Neuron (in vitro differentiated cells): Measurements from ENCODE around the gene RAPGEF2.

Experiments used
- H2AFZ ChIP-seq: one replicate; pipeline ENCODE4 v1.6.1; 2013; ENCODE audit warnings: low read depth, mild to moderate bottlenecking, inconsistent platforms, low read length, moderate library complexity
- H3K27me3 ChIP-seq: one replicate; pipeline ENCODE4 v1.6.1; 2013; ENCODE audit warnings: low read length; ENCODE audit not compliant: insufficient read depth
- H3K36me3 ChIP-seq: one replicate; pipeline ENCODE4 v1.6.1; 2013; ENCODE audit warnings: low read length; ENCODE audit not compliant: insufficient read depth
- H3K4me1 ChIP-seq: one replicate; pipeline ENCODE4 v1.6.1; 2013; ENCODE audit warnings: low read length; ENCODE audit not compliant: insufficient read depth
- H3K4me3 ChIP-seq: 2 replicates; pipeline ENCODE4 v1.5.1; 2013; ENCODE audit warnings: mild to moderate bottlenecking, low read length, moderate library complexity
- H3K9me3 ChIP-seq: one replicate; pipeline ENCODE4 v1.6.1; 2013; ENCODE audit warnings: low read length

Gene RAPGEF2

GRCh38 chr4:159206427-159206871, 103.6 kb downstream of the RAPGEF2 start:
- peaks cover 1% of the 10 kb centered on the region for H3K4me1 ChIP-seq
- no peak overlapping the region for H2AFZ ChIP-seq
- no peak overlapping the region for H3K4me3 ChIP-seq
- H3K9me3 ChIP-seq: no peaks in the 10 kb centered on the region
- no peaks in the 10 kb centered on the region for H3K27me3 ChIP-seq
- no peaks in the 10 kb centered on the region for H3K36me3 ChIP-seq

- H2AFZ ChIP-seq: no peak overlapping the region
- peaks cover 6% of the 10 kb centered on the region for H3K36me3 ChIP-seq
- H3K9me3 ChIP-seq: no peaks in the 10 kb centered on the region
- no peaks in the 10 kb centered on the region for H3K27me3 ChIP-seq
- H3K4me3 ChIP-seq: no peak overlapping the region
- peaks cover 2% of the 10 kb centered on the region for H3K4me1 ChIP-seq
These were observed 106.4 kb downstream of the RAPGEF2 start for GRCh38 chr4:159209249-159209648.

GRCh38 chr4:159210975-159211374, 108.1 kb downstream of the RAPGEF2 start:
- Histone ChIP-seq H2AFZ (no peak overlapping the region), H3K9me3 (no peaks in the 10 kb centered on the region), H3K27me3 (no peaks in the 10 kb centered on the region), H3K4me1 (peaks cover 2% of the 10 kb centered on the region), H3K36me3 (peaks cover 6% of the 10 kb centered on the region), H3K4me3 (no peak overlapping the region)

- H3K27me3 ChIP-seq: no peaks in the 10 kb centered on the region
- H2AFZ ChIP-seq: no peak overlapping the region
- no peak overlapping the region for H3K4me3 ChIP-seq
- H3K9me3 ChIP-seq: no peaks in the 10 kb centered on the region
- peaks cover 2% of the 10 kb centered on the region for H3K4me1 ChIP-seq
- peaks cover 6% of the 10 kb centered on the region for H3K36me3 ChIP-seq
These were observed 109.9 kb downstream of the RAPGEF2 start for GRCh38 chr4:159212675-159213293.

- Histone ChIP-seq H3K36me3 (peaks cover 6% of the 10 kb centered on the region), H3K4me1 (peaks cover 5% of the 10 kb centered on the region), H2AFZ (no peak overlapping the region), H3K27me3 (no peaks in the 10 kb centered on the region), H3K4me3 (no peak overlapping the region), H3K9me3 (no peaks in the 10 kb centered on the region)
These were observed 114.0 kb downstream of the RAPGEF2 start for GRCh38 chr4:159216834-159217233.

GRCh38 chr4:159219862-159220261, 117.0 kb downstream of the RAPGEF2 start:
- Histone ChIP-seq H3K27me3 (no peaks in the 10 kb centered on the region), H3K9me3 (no peaks in the 10 kb centered on the region), H3K36me3 (no peaks in the 10 kb centered on the region), H3K4me3 (no peak overlapping the region), H2AFZ (no peak overlapping the region), H3K4me1 (peaks cover 11% of the 10 kb centered on the region)

GRCh38 chr4:159220353-159220752, 117.5 kb downstream of the RAPGEF2 start:
- Histone ChIP-seq H3K4me1 (peaks cover 11% of the 10 kb centered on the region), H3K27me3 (no peaks in the 10 kb centered on the region), H3K9me3 (no peaks in the 10 kb centered on the region), H3K36me3 (no peaks in the 10 kb centered on the region), H2AFZ (no peak overlapping the region), H3K4me3 (no peak overlapping the region)

GRCh38 chr4:159221280-159221679, 118.4 kb downstream of the RAPGEF2 start:
- Histone ChIP-seq H3K4me1 (peaks cover 11% of the 10 kb centered on the region), H3K27me3 (no peaks in the 10 kb centered on the region), H3K4me3 (no peak overlapping the region), H3K9me3 (no peaks in the 10 kb centered on the region), H2AFZ (no peak overlapping the region), H3K36me3 (no peaks in the 10 kb centered on the region)

- Histone ChIP-seq H2AFZ (no peak overlapping the region), H3K4me3 (no peak overlapping the region), H3K36me3 (no peaks in the 10 kb centered on the region), H3K4me1 (peaks cover 11% of the 10 kb centered on the region), H3K27me3 (no peaks in the 10 kb centered on the region), H3K9me3 (no peaks in the 10 kb centered on the region)
These were observed 119.2 kb downstream of the RAPGEF2 start for GRCh38 chr4:159222043-159222552.

GRCh38 chr4:159224408-159224807, 121.5 kb downstream of the RAPGEF2 start:
- Histone ChIP-seq H3K9me3 (no peaks in the 10 kb centered on the region), H2AFZ (no peak overlapping the region), H3K4me1 (peaks cover 33% of the 10 kb centered on the region), H3K27me3 (no peaks in the 10 kb centered on the region), H3K4me3 (no peak overlapping the region), H3K36me3 (no peaks in the 10 kb centered on the region)

- no peaks in the 10 kb centered on the region for H3K9me3 ChIP-seq
- no peak overlapping the region for H2AFZ ChIP-seq
- no peak overlapping the region for H3K4me3 ChIP-seq
- H3K36me3 ChIP-seq: no peaks in the 10 kb centered on the region
- H3K27me3 ChIP-seq: no peaks in the 10 kb centered on the region
- H3K4me1 ChIP-seq: peaks cover 32% of the 10 kb centered on the region
These were observed 124.5 kb downstream of the RAPGEF2 start for GRCh38 chr4:159227378-159227777.

GRCh38 chr4:159227984-159228383, 125.1 kb downstream of the RAPGEF2 start:
- Histone ChIP-seq H2AFZ (no peak overlapping the region), H3K4me3 (peak overlapping the region; percentile 53), H3K9me3 (no peaks in the 10 kb centered on the region), H3K4me1 (peaks cover 31% of the 10 kb centered on the region), H3K27me3 (no peaks in the 10 kb centered on the region), H3K36me3 (no peaks in the 10 kb centered on the region)

- Histone ChIP-seq H3K27me3 (no peaks in the 10 kb centered on the region), H3K36me3 (no peaks in the 10 kb centered on the region), H2AFZ (no peak overlapping the region), H3K4me3 (peak overlapping the region; percentile 53), H3K9me3 (no peaks in the 10 kb centered on the region), H3K4me1 (peaks cover 31% of the 10 kb centered on the region)
These were observed 126.3 kb downstream of the RAPGEF2 start for GRCh38 chr4:159229164-159229563.
